HG02642 (cell line): ENCODE results near the gene SGF29.
"Not testable (repeated sequence)": the region's sequence is repeated elsewhere in the genome, so short reads cannot be mapped to it uniquely, and the experiment has no call there.

Experiments
- ATAC-seq: cut with Tn5 transposase; IDR thresholded peaks from one replicate; pipeline ENCODE4 v1.9.1; 2021; ENCODE audit warnings: mild to moderate bottlenecking; ENCODE audit not compliant: unreplicated experiment, poor library complexity

The SGF29 gene

DNA sequence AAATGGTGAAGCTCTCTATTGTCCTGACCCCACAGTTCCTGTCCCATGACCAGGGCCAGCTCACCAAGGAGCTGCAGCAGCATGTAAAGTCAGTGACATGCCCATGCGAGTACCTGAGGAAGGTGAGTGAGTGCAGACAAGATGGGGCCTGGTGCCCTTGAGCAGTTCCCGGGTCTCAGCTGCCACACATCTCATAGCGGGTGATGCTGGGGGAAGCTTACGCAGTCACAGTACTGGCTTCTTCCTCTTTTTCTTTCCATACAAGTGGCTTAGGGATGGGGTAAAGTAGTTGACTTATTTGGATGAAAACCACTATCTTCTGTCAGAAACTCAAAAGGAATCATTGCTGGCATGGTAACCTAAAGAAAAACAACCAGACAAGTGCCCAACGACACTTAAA, 84.6 kb downstream of the SGF29 start:
- ATAC-seq = not testable (repeated sequence)

- not testable (repeated sequence) for ATAC-seq
These were observed 86.2 kb downstream of the SGF29 start for GRCh38 chr16:28639959-28640358.
